Endometrial microvascular endothelial cells (primary cell): Measurements from ENCODE around the gene CDKL2. TPM values are rescaled to one million over a fixed set of nuclear protein-coding genes. Genes with fewer than 3 reads are reported as not detected.
"Not testable (repeated sequence)": the region's sequence is repeated elsewhere in the genome, so short reads cannot be mapped to it uniquely, and the experiment has no call there.

ENCODE experiments used
- in situ Hi-C: cut with HindIII; loops from 2 replicates; pipeline ENCODE4 v1.10.0; 2017; ENCODE audit warnings: low sequenced_read_pairs, low pct_unique_long_range_greater_than_20kb; ENCODE audit errors: inconsistent ontology term
- total RNA-seq: library from RNA; depleted of rRNA; stranded (reverse); fragments of >200 nt; gene quantifications from one replicate; pipeline ENCODE4 v1.2.3, GENCODE V29; 2015; ENCODE audit errors: inconsistent ontology term

CDKL2 gene
- not detected for total RNA-seq

GRCh38 chr4:75630174-75630936, at the start of gene CDKL2:
TSS of gene CDKL2 (minus strand) at chr4:75630528. CDS start at chr4:75625988, 4,540 bp downstream.
- in situ Hi-C loops: no loop called here

GRCh38 chr4:75678965-75679364, 48.6 kb upstream of the CDKL2 start:
- in situ Hi-C loops: no loop called here

GRCh38 chr4:75678473-75678872, 48.1 kb upstream of the CDKL2 start:
- in situ Hi-C loops: no loop called here

- in situ Hi-C loops: no loop called here
These were observed 44.7 kb upstream of the CDKL2 start for GRCh38 chr4:75675004-75675531.

- in situ Hi-C loops: no loop called here
These were observed 43.6 kb upstream of the CDKL2 start for GRCh38 chr4:75673959-75674328.

GRCh38 chr4:75673027-75673958, 43.0 kb upstream of the CDKL2 start, which contains the start of gene G3BP2:
TSS of gene G3BP2 (minus strand) at chr4:75673411. CDS start at chr4:75662025, 11,386 bp downstream.
- in situ Hi-C loops: no loop called here

GRCh38 chr4:75672461-75673026, 42.2 kb upstream of the CDKL2 start:
- in situ Hi-C loops: no loop called here

GRCh38 chr4:75671802-75672421, 41.6 kb upstream of the CDKL2 start:
- in situ Hi-C loops: no loop called here

- in situ Hi-C loops: no loop called here
These were observed 38.3 kb upstream of the CDKL2 start for GRCh38 chr4:75668596-75668995.

- in situ Hi-C loops: not testable (repeated sequence)
These were observed 37.3 kb upstream of the CDKL2 start for GRCh38 chr4:75667636-75668035.

GRCh38 chr4:75666299-75666698, 36.0 kb upstream of the CDKL2 start:
- in situ Hi-C loops: no loop called here

- in situ Hi-C loops: not testable (repeated sequence)
These were observed 34.3 kb upstream of the CDKL2 start for GRCh38 chr4:75664604-75665003.

- in situ Hi-C loops: no loop called here
These were observed 32.3 kb upstream of the CDKL2 start for GRCh38 chr4:75662626-75663025.

GRCh38 chr4:75660491-75660890, 30.2 kb upstream of the CDKL2 start:
- in situ Hi-C loops: no loop called here

GRCh38 chr4:75659512-75660031, 29.2 kb upstream of the CDKL2 start:
- in situ Hi-C loops: no loop called here

GRCh38 chr4:75658876-75659275, 28.5 kb upstream of the CDKL2 start:
- in situ Hi-C loops: no loop called here

GRCh38 chr4:75655562-75655961, 25.2 kb upstream of the CDKL2 start:
- in situ Hi-C loops: no loop called here

- in situ Hi-C loops: no loop called here
These were observed 24.6 kb upstream of the CDKL2 start for GRCh38 chr4:75654905-75655304.
